CD4-positive, CD25-positive, alpha-beta regulatory T cell (primary cell): ENCODE results near the gene FGD3. TPM values are rescaled to one million over a fixed set of nuclear protein-coding genes. Genes with fewer than 3 reads are reported as not detected.

ENCODE experiments used
- ATAC-seq, 2 donors: fragments of 150-1000 bp; cut with Tn5 transposase; one replicate each; pipeline ENCODE4 v1.10.0; 2021; ENCODE audit warnings: low read depth in 2 of 2, moderate number of reproducible peaks in 2 of 2, moderate library complexity in 1 of 2
- DNase-seq, 3 donors: peaks; one replicate each; pipeline versions ENCODE4 v3.0.0 to v3.0.0-alpha.2; 2012 to 2022; ENCODE audit warnings: mixed read lengths in 1 of 3
- H3K27ac ChIP-seq: one replicate; pipeline ENCODE4 v1.7.0; 2013; ENCODE audit warnings: mild to moderate bottlenecking, low read length; ENCODE audit not compliant: insufficient read depth, poor library complexity, severe bottlenecking
- H3K27me3 ChIP-seq: one replicate; pipeline ENCODE4 v1.7.0; 2013; ENCODE audit warnings: low read length; ENCODE audit not compliant: control insufficient read depth, insufficient read depth
- H3K36me3 ChIP-seq: one replicate; pipeline ENCODE4 v1.7.0; 2013; ENCODE audit warnings: mild to moderate bottlenecking, low read length, moderate library complexity; ENCODE audit not compliant: control insufficient read depth, insufficient read depth
- H3K4me1 ChIP-seq: 2 replicates; pipeline ENCODE4 v1.7.0; 2013; ENCODE audit warnings: mild to moderate bottlenecking, low read length; ENCODE audit not compliant: insufficient read depth, control insufficient read depth, poor library complexity, severe bottlenecking
- H3K4me3 ChIP-seq: one replicate; pipeline ENCODE4 v1.7.0; 2013; ENCODE audit warnings: low read depth, mild to moderate bottlenecking, low read length, moderate library complexity
- H3K9me3 ChIP-seq, 2 experiments: 1 replicate in 1 of 2; 2 replicates in 1 of 2; pipeline ENCODE4 v1.7.0; 2013; ENCODE audit warnings: low read length in 2 of 2, mild to moderate bottlenecking in 1 of 2, moderate library complexity in 1 of 2; ENCODE audit not compliant: control insufficient read depth in 2 of 2
- H3K27ac Mint-ChIP-seq, 3 donors: one replicate each; pipeline ENCODE4 v1.8.0; 2020 to 2022; ENCODE audit warnings: mild to moderate bottlenecking in 3 of 3, mixed read lengths in 3 of 3, moderate library complexity in 2 of 3
- H3K27me3 Mint-ChIP-seq: one replicate; pipeline ENCODE4 v1.8.0; 2022; ENCODE audit warnings: mild to moderate bottlenecking, mixed read lengths
- H3K36me3 Mint-ChIP-seq: one replicate; pipeline ENCODE4 v1.8.0; 2020; ENCODE audit warnings: mixed read lengths
- H3K4me1 Mint-ChIP-seq, 4 donors: one replicate each; pipeline ENCODE4 v1.8.0; 2020 to 2022; ENCODE audit warnings: mixed read lengths in 4 of 4, mild to moderate bottlenecking in 1 of 4
- H3K4me3 Mint-ChIP-seq, 4 donors: one replicate each; pipeline ENCODE4 v1.8.0; 2020 to 2022; ENCODE audit warnings: mild to moderate bottlenecking in 4 of 4, mixed read lengths in 4 of 4, moderate library complexity in 3 of 4
- H3K9me3 Mint-ChIP-seq, 7 donors: one replicate each; pipeline ENCODE4 v1.8.0; 2020 to 2022; ENCODE audit warnings: mixed read lengths in 7 of 7, mild to moderate bottlenecking in 3 of 7, moderate library complexity in 2 of 7
- polyA plus RNA-seq, 4 donors: library from polyadenylated mRNA; unstranded; fragments of 300-500 nt; fragmentation: Illumina TruSeq; gene quantifications; one replicate each; pipeline ENCODE4 v1.2.3, GENCODE V29; 2021
- total RNA-seq: library from RNA; stranded (reverse); gene quantifications from one replicate; pipeline ENCODE4 v1.2.3, GENCODE V29; 2022

FGD3 gene
- total and polyA plus RNA-seq, 5 donors from 2014 or later, result 71.6 to 188 (median 98.1) TPM

DNA sequence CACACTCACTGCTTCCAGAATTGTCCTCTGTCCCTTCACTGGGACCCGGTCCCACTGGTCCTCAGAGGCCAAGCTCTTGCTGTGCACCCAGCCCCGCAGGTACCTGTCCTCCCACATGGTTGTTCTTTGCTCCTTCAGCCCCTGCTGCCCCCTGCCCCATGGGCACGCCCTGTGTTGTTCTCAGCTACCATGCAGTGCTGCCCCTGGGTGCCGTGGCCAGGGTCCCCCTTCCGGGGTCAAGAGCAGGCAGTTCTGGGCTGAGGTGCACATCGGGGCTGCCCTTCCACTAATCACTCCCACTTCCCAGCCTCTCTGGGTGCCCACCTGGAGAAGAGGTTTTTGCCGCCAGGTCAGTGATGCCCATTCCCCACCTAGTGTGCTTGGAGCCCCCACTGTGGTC lies 79.3 kb downstream of the FGD3 start:
- H3K27me3 Mint-ChIP-seq, result no peaks in the 10 kb centered on the region
- Histone ChIP-seq H3K9me3 (no peaks in the 10 kb centered on the region), H3K27me3 (no peaks in the 10 kb centered on the region), H3K4me1 (peaks cover 68% of the 10 kb centered on the region), H3K4me3 (no peak overlapping the region), H3K27ac (peak overlapping the region; percentile 87), H3K36me3 (peaks cover 67% of the 10 kb centered on the region)
- H3K4me3 Mint-ChIP-seq, result peak overlapping the region in 1 of 4 donors; percentile 88
- H3K36me3 Mint-ChIP-seq, result peaks cover 52% of the 10 kb centered on the region
- ATAC-seq (no peak), DNase-seq (no peak)
- peaks cover 12 to 92% (median 44%) of the 10 kb centered on the region in 4 donors for H3K4me1 Mint-ChIP-seq
- H3K27ac Mint-ChIP-seq, result peak overlapping the region; percentile 96 to 99 (median 96)
- no peaks in the 10 kb centered on the region for H3K9me3 Mint-ChIP-seq

DNA sequence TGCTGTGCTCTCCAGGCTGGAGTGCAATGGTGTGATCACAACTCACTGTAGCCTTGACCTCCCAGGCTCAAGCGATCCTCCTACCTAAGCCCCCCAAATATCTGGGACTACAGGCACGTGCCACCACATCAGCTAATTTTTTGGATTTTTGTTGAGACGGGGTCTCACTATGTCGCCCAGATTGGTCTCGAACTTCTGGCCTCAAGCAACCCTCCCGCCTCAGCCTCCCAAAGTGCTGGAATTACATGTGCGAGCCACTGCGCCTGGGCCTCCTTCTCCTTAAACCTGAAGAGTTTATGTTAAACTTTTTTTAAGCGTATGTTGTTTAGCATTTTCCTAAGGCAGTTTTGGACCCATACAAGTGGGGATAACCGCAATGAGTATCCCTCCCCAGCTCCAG lies 80.4 kb downstream of the FGD3 start:
- Mint-ChIP-seq H3K4me1 (peaks cover 12 to 95% (median 45%) of the 10 kb centered on the region in 4 donors), H3K27me3 (no peaks in the 10 kb centered on the region), H3K27ac (peak overlapping the region; percentile 96 to 99 (median 96)), H3K36me3 (peaks cover 56% of the 10 kb centered on the region), H3K9me3 (peaks cover 0 to 2% (median 0%) of the 10 kb centered on the region in 7 donors), H3K4me3 (peak overlapping the region; percentile 72 to 88 (median 84))
- no peak for ATAC-seq
- DNase-seq, result no peak
- peaks cover 67% of the 10 kb centered on the region for H3K36me3 ChIP-seq
- H3K9me3 ChIP-seq, result no peaks in the 10 kb centered on the region
- H3K27ac ChIP-seq, result peak overlapping the region; percentile 87
- H3K4me1 ChIP-seq, result peaks cover 68% of the 10 kb centered on the region
- H3K4me3 ChIP-seq, result peak overlapping the region; percentile 78
- H3K27me3 ChIP-seq, result no peaks in the 10 kb centered on the region

DNA sequence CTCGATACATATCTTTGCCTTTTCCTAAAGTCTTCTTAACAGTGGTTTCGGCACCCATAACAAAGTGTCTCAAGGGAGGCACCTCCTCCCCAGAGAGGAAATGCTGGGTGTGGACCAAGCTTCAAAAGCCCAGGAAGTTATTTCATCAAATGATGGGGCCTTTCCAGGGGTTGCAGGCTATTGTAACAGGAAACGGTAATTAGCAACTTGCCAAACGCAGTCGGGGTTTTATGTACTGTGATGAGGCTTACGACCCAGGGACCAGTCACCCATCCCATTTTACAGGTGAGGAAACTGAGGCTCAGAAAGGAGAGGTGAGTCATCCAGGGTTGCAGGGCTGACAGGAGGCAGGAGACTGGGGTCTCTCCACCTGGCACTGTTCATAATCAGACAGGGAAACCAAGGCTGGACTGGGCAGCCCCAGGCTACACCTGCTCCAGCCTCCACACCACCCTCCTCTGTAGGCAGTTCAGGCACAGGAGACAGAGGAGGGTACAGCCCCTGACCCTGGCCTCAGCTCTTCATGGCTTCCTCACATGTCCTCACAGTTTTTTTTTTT lies 81.2 kb downstream of the FGD3 start:
- no peaks in the 10 kb centered on the region for H3K27me3 Mint-ChIP-seq
- H3K4me3 Mint-ChIP-seq, result peak overlapping the region; percentile 72 to 88 (median 84)
- ATAC-seq, result peak; percentile 83 to 88
- H3K27me3 ChIP-seq, result no peaks in the 10 kb centered on the region
- DNase-seq, result peak; percentile 58 to 95 (median 84)
- peaks cover 0 to 2% (median 0%) of the 10 kb centered on the region in 7 donors for H3K9me3 Mint-ChIP-seq
- peak overlapping the region; percentile 96 to 99 (median 96) for H3K27ac Mint-ChIP-seq
- H3K36me3 ChIP-seq, result peaks cover 67% of the 10 kb centered on the region
- peaks cover 12 to 90% (median 45%) of the 10 kb centered on the region in 4 donors for H3K4me1 Mint-ChIP-seq
- H3K4me3 ChIP-seq, result peak overlapping the region; percentile 78
- peak overlapping the region; percentile 87 for H3K27ac ChIP-seq
- no peaks in the 10 kb centered on the region for H3K9me3 ChIP-seq
- peaks cover 51% of the 10 kb centered on the region for H3K36me3 Mint-ChIP-seq
- H3K4me1 ChIP-seq, result peaks cover 68% of the 10 kb centered on the region

DNA sequence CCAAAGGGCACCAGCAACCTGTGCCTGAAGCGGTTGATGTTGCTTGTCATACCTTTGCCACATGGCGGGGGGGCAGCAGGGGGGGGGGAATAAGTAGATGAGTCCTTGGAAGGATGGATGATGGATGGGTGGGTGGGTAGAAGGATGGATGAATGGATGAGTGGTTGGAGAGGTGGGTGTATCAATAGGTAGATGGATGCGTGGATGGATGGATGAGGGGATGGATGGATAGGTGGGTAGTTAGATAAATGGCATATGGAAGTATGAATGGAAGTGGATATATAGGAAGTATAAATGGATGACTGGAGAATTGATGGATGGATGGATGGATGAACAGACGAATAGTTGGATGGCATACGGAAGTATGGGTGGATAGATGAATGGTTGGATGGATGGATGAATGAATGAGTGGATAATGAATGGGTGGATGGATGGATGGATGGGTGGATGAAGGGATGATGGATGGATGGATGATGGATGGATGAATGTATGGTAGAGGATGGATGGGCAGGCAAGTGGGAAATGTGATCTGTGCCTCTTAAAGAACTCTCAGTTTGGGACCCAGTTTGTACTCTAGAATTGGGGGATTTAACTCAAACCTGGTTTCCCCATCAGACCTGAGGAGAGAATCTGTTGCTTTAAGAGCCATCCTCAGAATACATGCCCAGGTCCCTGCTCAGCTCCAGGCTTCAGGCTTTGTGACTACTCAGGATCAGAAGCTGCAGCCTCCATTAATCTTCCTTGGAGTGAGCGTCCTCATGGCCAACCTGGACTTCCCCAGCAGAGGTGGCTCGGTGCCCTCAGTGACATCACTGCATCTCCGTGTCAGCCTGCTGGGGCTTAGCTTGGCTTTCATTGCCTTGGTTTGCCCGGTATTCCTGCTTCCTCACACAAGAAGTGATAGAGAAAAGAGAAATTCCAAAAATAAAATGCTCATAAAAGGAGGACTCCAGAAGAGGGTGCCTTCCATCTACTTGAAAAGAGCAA lies 83.6 kb downstream of the FGD3 start:
- Mint-ChIP-seq H3K36me3 (peaks cover 53% of the 10 kb centered on the region), H3K9me3 (peaks cover 0 to 2% (median 0%) of the 10 kb centered on the region in 7 donors), H3K4me1 (peaks cover 6 to 85% (median 35%) of the 10 kb centered on the region in 4 donors), H3K4me3 (peak overlapping the region; percentile 46 to 91 (median 52)), H3K27me3 (no peaks in the 10 kb centered on the region), H3K27ac (peak overlapping the region; percentile 76 to 96 (median 91))
- Histone ChIP-seq H3K36me3 (peaks cover 74% of the 10 kb centered on the region), H3K4me1 (peaks cover 46% of the 10 kb centered on the region), H3K9me3 (no peaks in the 10 kb centered on the region), H3K27ac (peak overlapping the region; percentile 30), H3K4me3 (no peak overlapping the region), H3K27me3 (no peaks in the 10 kb centered on the region)
- no peak for ATAC-seq
- DNase-seq, result no peak

DNA sequence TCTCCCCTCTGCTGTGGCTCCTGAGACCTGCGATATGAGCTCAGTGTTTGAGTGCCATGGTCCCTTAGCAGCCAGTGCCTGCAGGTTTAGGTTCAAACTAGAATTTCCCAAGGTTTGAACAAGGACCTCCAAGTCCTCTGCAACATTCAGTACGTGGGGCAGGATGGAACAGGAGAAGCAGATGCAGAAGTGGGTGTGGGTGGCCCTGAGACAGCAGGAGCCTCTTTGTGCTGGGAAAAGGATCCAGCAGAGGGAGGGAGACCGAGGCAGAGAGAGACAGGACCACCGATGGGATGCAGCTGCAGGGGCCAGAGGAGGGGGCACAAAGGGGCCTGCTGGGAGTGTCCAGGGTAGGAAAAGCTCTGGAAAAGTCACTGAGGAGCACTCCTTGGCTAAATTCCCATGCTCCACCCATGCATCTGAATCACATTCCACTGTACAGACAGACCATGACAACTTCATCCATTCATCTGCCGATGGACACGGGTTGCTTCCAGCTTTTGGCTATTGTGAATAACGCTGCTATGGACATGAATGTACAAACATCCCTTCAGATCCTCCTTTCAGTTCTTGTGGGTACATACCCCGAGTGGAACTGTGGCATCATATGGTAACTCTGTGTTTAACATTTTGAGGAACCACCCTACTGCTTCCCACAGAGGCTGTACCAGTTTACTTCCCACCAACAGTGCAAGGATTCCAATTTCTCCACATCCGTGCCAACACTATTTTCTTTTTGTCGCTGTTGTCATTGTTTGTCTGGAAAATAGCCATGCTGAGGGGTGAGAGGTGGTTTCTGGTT lies 84.5 kb downstream of the FGD3 start:
- H3K9me3 ChIP-seq, result no peaks in the 10 kb centered on the region
- peaks cover 6 to 83% (median 35%) of the 10 kb centered on the region in 4 donors for H3K4me1 Mint-ChIP-seq
- peak overlapping the region; percentile 30 for H3K27ac ChIP-seq

DNA sequence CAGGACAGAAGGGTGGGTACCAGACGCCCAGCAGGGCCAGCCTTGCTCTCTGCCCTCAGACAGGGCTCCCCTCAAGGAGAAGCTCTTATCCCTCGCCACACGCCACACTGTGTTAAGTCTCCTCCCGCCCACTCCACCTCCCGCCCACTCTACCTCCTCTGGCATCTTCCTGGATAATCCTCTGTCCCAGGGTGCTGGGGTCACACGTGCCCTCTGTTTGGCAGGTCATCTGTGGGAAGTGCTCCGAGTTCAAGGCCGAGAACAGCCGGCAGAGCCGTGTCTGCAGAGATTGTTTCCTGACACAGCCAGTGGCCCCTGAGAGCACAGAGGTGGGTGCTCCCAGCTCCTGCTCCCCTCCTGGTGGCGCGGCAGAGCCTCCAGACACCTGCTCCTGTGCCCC lies 85.2 kb downstream of the FGD3 start:
- H3K4me3 Mint-ChIP-seq, result no peak overlapping the region
- DNase-seq, result no peak
- peaks cover 6 to 80% (median 31%) of the 10 kb centered on the region in 4 donors for H3K4me1 Mint-ChIP-seq
- ATAC-seq, result no peak
- peaks cover 0 to 2% (median 0%) of the 10 kb centered on the region in 7 donors for H3K9me3 Mint-ChIP-seq
- H3K27me3 Mint-ChIP-seq, result no peaks in the 10 kb centered on the region
- no peaks in the 10 kb centered on the region for H3K27me3 ChIP-seq
- no peak overlapping the region for H3K4me3 ChIP-seq
- H3K27ac ChIP-seq, result peak overlapping the region; percentile 17
- peaks cover 48% of the 10 kb centered on the region for H3K36me3 Mint-ChIP-seq
- H3K4me1 ChIP-seq, result peaks cover 31% of the 10 kb centered on the region
- H3K36me3 ChIP-seq, result peaks cover 73% of the 10 kb centered on the region
- H3K9me3 ChIP-seq, result no peaks in the 10 kb centered on the region
- peak overlapping the region; percentile 68 to 93 (median 91) for H3K27ac Mint-ChIP-seq

More for the DNA sequence above, 84.5 kb downstream of the FGD3 start:
- ATAC-seq (no peak), DNase-seq (no peak)
- H3K4me1 ChIP-seq, result peaks cover 37% of the 10 kb centered on the region
- Mint-ChIP-seq H3K9me3 (peaks cover 0 to 2% (median 0%) of the 10 kb centered on the region in 7 donors), H3K36me3 (peaks cover 55% of the 10 kb centered on the region), H3K4me3 (peak overlapping the region in 2 of 4 donors; percentile 15 to 46), H3K27ac (peak overlapping the region; percentile 68 to 91 (median 86)), H3K27me3 (no peaks in the 10 kb centered on the region)
- no peaks in the 10 kb centered on the region for H3K27me3 ChIP-seq
- no peak overlapping the region for H3K4me3 ChIP-seq
- H3K36me3 ChIP-seq, result peaks cover 72% of the 10 kb centered on the region

DNA sequence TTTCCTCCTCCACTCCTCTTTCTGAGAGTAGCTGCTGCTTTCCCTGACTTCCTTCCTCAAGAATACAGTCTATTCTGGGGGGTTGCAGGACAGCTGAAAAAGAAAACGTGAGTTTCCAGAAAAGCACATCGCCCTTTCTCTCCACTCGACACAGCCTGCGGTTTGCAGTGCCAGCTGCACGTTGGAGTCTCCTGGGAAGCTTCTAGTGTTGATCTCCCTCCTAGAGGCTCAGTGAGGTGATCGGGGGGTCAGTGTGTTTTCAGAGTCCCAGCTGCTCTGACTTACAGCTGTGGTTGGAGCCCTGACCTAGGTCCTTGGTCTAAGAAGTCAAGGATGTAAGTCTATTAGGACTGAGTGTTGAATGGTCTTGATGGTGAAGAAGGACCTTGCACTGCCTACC lies 86.2 kb downstream of the FGD3 start:
- peaks cover 0 to 2% (median 0%) of the 10 kb centered on the region in 7 donors for H3K9me3 Mint-ChIP-seq
- Histone ChIP-seq H3K4me3 (no peak overlapping the region), H3K4me1 (peaks cover 29% of the 10 kb centered on the region), H3K36me3 (peaks cover 73% of the 10 kb centered on the region), H3K27me3 (no peaks in the 10 kb centered on the region), H3K9me3 (no peaks in the 10 kb centered on the region), H3K27ac (peak overlapping the region; percentile 39)
- H3K36me3 Mint-ChIP-seq, result peaks cover 41% of the 10 kb centered on the region
- H3K4me1 Mint-ChIP-seq, result peaks cover under 1 to 78% (median 24%) of the 10 kb centered on the region in 4 donors
- ATAC-seq, result no peak
- DNase-seq, result no peak
- peak overlapping the region in 2 of 4 donors; percentile 41 to 46 for H3K4me3 Mint-ChIP-seq
- peak overlapping the region in 2 of 3 donors; percentile 71 to 93 for H3K27ac Mint-ChIP-seq
- H3K27me3 Mint-ChIP-seq, result peaks cover 4% of the 10 kb centered on the region
